ENCODE measurements around the gene COL23A1. TPM values are rescaled to one million over a fixed set of nuclear protein-coding genes. Genes with fewer than 3 reads are reported as not detected.

The COL23A1 gene
- total RNA-seq, 4 donors from 2014 or later: 0.83 to 1.8 (median 1.5) TPM

DNA sequence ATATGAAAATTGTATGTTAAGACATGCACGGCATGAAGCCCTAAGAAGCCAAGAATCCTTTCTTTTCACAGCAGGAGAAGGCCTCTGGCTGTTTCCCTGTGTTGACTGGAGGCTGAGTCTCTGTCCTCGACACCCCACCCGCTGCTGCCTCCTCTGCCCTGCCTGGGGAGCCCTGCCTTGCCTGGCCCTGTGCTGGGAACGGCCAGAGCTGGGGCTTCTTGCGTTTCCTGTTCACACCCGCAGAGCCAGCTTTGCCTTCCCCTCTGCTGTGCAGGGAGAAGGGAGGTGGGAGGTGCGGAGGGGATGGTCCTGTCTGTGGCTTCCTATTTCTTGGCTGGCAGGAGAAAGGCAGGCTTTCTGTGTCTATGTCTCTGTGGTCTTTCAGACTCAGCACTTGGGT lies 396.2 kb downstream of the COL23A1 start:
- 39% methylated on average over 6 of the region's 7 CpGs for WGBS
- H3K27me3 ChIP-seq: peaks cover 0 to 20% (median 0%) of the 10 kb centered on the region in 4 donors
- no peak for DNase-seq (ENCODE audit: extremely low spot score)
- no peaks in the 10 kb centered on the region for H3K4me1 ChIP-seq
- TF ChIP-seq POLR2A (IDR thresholded peaks at IDR 0.05; ENCODE audit: low read depth): no peak
- TF ChIP-seq EP300 (IDR thresholded peaks at IDR 0.05): no peak
- TF ChIP-seq, protein P1, sequence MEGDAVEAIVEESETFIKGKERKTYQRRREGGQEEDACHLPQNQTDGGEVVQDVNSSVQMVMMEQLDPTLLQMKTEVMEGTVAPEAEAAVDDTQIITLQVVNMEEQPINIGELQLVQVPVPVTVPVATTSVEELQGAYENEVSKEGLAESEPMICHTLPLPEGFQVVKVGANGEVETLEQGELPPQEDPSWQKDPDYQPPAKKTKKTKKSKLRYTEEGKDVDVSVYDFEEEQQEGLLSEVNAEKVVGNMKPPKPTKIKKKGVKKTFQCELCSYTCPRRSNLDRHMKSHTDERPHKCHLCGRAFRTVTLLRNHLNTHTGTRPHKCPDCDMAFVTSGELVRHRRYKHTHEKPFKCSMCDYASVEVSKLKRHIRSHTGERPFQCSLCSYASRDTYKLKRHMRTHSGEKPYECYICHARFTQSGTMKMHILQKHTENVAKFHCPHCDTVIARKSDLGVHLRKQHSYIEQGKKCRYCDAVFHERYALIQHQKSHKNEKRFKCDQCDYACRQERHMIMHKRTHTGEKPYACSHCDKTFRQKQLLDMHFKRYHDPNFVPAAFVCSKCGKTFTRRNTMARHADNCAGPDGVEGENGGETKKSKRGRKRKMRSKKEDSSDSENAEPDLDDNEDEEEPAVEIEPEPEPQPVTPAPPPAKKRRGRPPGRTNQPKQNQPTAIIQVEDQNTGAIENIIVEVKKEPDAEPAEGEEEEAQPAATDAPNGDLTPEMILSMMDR (IDR thresholded peaks at IDR 0.05): no peak
- no peak for TF ChIP-seq POLR2AphosphoS5 (IDR thresholded peaks at IDR 0.05)
- intact Hi-C loops (cut with DNase I): no loop called here
- H3K9me3 ChIP-seq: no peaks in the 10 kb centered on the region
- no peak overlapping the region for H3K27ac ChIP-seq (replicated peaks in 1 of 4)
- H3K4me3 ChIP-seq: no peak overlapping the region
- no peaks in the 10 kb centered on the region for H3K36me3 ChIP-seq

DNA sequence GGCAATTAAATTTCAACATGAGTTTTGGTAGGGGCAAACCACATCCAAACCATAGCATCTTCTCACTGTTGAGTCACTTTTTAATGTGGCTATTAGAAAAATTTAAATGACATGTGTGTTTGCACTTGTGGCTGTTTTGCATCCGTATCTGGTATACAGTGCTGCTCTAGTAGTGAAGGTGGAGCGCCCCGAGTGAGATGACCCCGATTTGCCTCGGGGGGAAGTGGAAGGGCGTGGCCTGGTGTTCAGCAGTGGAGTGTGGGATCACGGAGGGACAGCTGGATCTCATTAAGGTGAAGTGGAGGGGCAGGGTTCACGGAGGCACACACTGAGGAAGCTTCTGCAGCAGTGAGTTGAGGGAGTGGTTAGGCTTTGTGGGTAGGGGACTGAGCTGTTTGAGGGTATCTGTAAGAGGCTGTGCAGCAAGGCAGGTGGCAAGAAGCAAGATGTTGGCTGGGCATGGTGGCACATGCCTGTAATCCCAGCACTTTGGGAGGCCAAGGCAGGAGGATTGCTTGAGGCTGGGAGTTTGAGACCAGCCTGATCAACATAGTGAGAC lies 396.9 kb downstream of the COL23A1 start:
- 70% methylated on average over 8 of the region's 8 CpGs for WGBS
- intact Hi-C loops (cut with DNase I): no loop called here
- DNase-seq (ENCODE audit: extremely low spot score): no peak
- no peak overlapping the region for H3K4me3 ChIP-seq
- H3K4me1 ChIP-seq: no peaks in the 10 kb centered on the region
- H3K36me3 ChIP-seq: no peaks in the 10 kb centered on the region
- no peaks in the 10 kb centered on the region for H3K9me3 ChIP-seq
- TF ChIP-seq EP300 (IDR thresholded peaks at IDR 0.05) (no peak), POLR2A (IDR thresholded peaks at IDR 0.05; ENCODE audit: low read depth) (no peak), POLR2AphosphoS5 (IDR thresholded peaks at IDR 0.05) (no peak)
- TF ChIP-seq, protein P1 (IDR thresholded peaks at IDR 0.05): no peak
- H3K27me3 ChIP-seq: peaks cover 0 to 26% (median 0%) of the 10 kb centered on the region in 4 donors
- no peak overlapping the region for H3K27ac ChIP-seq (replicated peaks in 1 of 4)

DNA sequence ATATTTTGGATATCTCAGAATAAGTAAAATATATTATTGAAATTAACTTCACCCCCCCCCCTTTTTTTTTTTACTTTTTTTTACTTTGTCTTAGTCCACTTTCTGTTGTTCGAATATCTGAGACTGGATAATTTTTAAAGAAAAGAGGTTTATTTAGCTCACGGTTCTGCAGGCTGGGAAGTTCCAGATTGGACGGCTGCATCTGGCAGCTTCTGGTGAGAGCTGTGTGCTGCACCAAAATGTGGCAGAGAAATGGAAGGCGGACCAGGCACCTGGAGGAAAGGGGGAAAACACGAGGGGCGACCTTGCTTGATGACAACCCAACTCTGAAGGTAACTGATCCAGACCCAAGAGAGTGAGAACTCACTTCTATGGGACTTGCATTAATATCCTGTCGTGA lies 397.4 kb downstream of the COL23A1 start:
- TF ChIP-seq POLR2A (IDR thresholded peaks at IDR 0.05; ENCODE audit: low read depth): no peak
- TF ChIP-seq, protein P1 (IDR thresholded peaks at IDR 0.05): no peak
- no peak for TF ChIP-seq EP300 (IDR thresholded peaks at IDR 0.05)
- no peak for TF ChIP-seq POLR2AphosphoS5 (IDR thresholded peaks at IDR 0.05)
- no peaks in the 10 kb centered on the region for H3K9me3 ChIP-seq
- no peaks in the 10 kb centered on the region for H3K36me3 ChIP-seq
- DNase-seq (ENCODE audit: extremely low spot score): no peak
- H3K27me3 ChIP-seq: peaks cover 0 to 29% (median 0%) of the 10 kb centered on the region in 4 donors
- H3K4me3 ChIP-seq: no peak overlapping the region
- H3K4me1 ChIP-seq: no peaks in the 10 kb centered on the region
- no peak overlapping the region for H3K27ac ChIP-seq (replicated peaks in 1 of 4)
- 92% methylated on average over 7 of the region's 7 CpGs for WGBS
- intact Hi-C loops (cut with DNase I): no loop called here

DNA sequence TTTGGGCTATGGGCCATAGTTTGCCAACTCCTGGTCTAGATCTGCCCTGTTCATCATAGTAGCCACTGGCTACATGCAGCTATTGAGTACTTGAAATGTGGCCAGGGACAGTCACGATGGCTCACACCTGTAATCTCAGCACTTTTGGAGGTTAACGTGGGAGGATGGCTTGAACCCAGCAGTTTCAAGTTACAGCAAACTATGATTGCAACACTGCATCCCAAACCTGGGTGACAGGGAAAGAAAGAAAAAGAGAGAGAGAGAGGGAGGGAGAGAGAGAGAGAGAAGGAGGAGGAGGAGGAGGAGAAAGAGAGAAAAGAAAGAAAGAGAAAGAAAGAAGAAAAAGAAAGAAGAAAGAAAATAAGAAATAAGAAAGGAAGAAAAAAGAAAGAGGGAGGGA lies 397.9 kb downstream of the COL23A1 start:
- no peak for DNase-seq (ENCODE audit: extremely low spot score)
- H3K4me3 ChIP-seq: no peak overlapping the region
- H3K36me3 ChIP-seq: no peaks in the 10 kb centered on the region
- no peaks in the 10 kb centered on the region for H3K9me3 ChIP-seq
- H3K27me3 ChIP-seq: peaks cover 0 to 29% (median 0%) of the 10 kb centered on the region in 4 donors
- 59% methylated on average over 2 of the region's 2 CpGs for WGBS
- no peak overlapping the region for H3K27ac ChIP-seq (replicated peaks in 1 of 4)
- intact Hi-C loops (cut with DNase I): no loop called here
- TF ChIP-seq, protein P1 (IDR thresholded peaks at IDR 0.05): no peak
- no peaks in the 10 kb centered on the region for H3K4me1 ChIP-seq

DNA sequence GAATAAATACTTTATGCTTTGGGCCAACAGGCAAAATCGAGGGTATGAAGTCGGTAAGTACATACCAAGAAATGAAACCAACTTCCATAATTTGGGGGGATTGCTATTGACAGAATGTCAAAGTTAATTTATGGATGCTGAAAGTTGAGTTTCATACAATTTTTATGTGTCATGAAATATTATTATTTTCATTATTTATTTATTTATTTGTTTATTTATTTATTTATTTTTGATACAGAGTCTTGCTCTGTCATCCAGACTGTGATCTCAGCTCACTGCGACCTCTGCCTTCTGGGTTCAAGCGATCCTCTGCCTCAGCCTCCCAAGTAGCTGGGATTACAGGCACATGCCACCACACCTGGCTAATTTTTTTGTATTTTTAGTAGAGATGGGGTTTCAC lies 398.5 kb downstream of the COL23A1 start:
- H3K4me1 ChIP-seq: no peaks in the 10 kb centered on the region
- DNase-seq (ENCODE audit: extremely low spot score): no peak
- TF ChIP-seq POLR2AphosphoS5 (IDR thresholded peaks at IDR 0.05): no peak
- TF ChIP-seq POLR2A (IDR thresholded peaks at IDR 0.05; ENCODE audit: low read depth): no peak
- no peak for TF ChIP-seq EP300 (IDR thresholded peaks at IDR 0.05)
- TF ChIP-seq, protein P1 (IDR thresholded peaks at IDR 0.05): no peak
- H3K27ac ChIP-seq (replicated peaks in 1 of 4): no peak overlapping the region
- H3K9me3 ChIP-seq: no peaks in the 10 kb centered on the region
- peaks cover 0 to 29% (median 0%) of the 10 kb centered on the region in 4 donors for H3K27me3 ChIP-seq
- WGBS: 83% methylated on average over 4 of the region's 4 CpGs
- intact Hi-C loops (cut with DNase I): no loop called here
- no peaks in the 10 kb centered on the region for H3K36me3 ChIP-seq
- no peak overlapping the region for H3K4me3 ChIP-seq
